BE2C (cell line): ENCODE data around the gene ITPRIPL1.

Experiments used
- DNase-seq: peaks from one replicate; pipeline ENCODE4 v3.0.0-alpha.2; 2020
- H3K27me3 ChIP-seq: fragments of 250-450 bp; sonication (Bioruptor Pico); 2 replicates; pipeline ENCODE4 v1.5.1; 2020; ENCODE audit warnings: mild to moderate bottlenecking
- H3K36me3 ChIP-seq: fragments of 250-450 bp; sonication (Bioruptor Pico); 2 replicates; pipeline ENCODE4 v1.5.1; 2020; ENCODE audit warnings: mild to moderate bottlenecking
- H3K4me1 ChIP-seq: fragments of 250-450 bp; sonication (Bioruptor Pico); 2 replicates; pipeline ENCODE4 v1.5.1; 2020
- H3K4me3 ChIP-seq: 2 replicates; pipeline ENCODE4 v1.5.1; 2011; ENCODE audit warnings: low read depth, low read length
- H3K9me3 ChIP-seq: fragments of 250-450 bp; sonication (Bioruptor Pico); 2 replicates; pipeline ENCODE4 v1.5.1; 2020
- CTCF ChIP-seq: IDR thresholded peaks from 2 replicates; pipeline ENCODE4 v1.5.1; 2012; ENCODE audit warnings: mild to moderate bottlenecking, low read depth, low read length

Gene ITPRIPL1

GRCh38 chr2:96359310-96359709 lies 34.2 kb downstream of the ITPRIPL1 start:
- Histone ChIP-seq H3K36me3 (peaks cover 30% of the 10 kb centered on the region), H3K4me1 (no peaks in the 10 kb centered on the region), H3K27me3 (no peaks in the 10 kb centered on the region), H3K4me3 (no peak overlapping the region), H3K9me3 (no peaks in the 10 kb centered on the region)
- DNase-seq: no peak
- TF ChIP-seq CTCF: 0 out of 2 replicates have a peak, but pooled peaks have one; percentile 3

GRCh38 chr2:96359866-96360265 lies 34.7 kb downstream of the ITPRIPL1 start:
- Histone ChIP-seq H3K9me3 (no peaks in the 10 kb centered on the region), H3K27me3 (no peaks in the 10 kb centered on the region), H3K4me1 (no peaks in the 10 kb centered on the region), H3K4me3 (no peak overlapping the region), H3K36me3 (peaks cover 32% of the 10 kb centered on the region)
- DNase-seq: no peak
- no peak for TF ChIP-seq CTCF

- H3K27me3 ChIP-seq: no peaks in the 10 kb centered on the region
- no peaks in the 10 kb centered on the region for H3K9me3 ChIP-seq
- no peak overlapping the region for H3K4me3 ChIP-seq
- H3K36me3 ChIP-seq: peaks cover 38% of the 10 kb centered on the region
- TF ChIP-seq CTCF: no peak
- no peak for DNase-seq
- no peaks in the 10 kb centered on the region for H3K4me1 ChIP-seq
Observed at GRCh38 chr2:96361751-96362150, 36.6 kb downstream of the ITPRIPL1 start.

- no peak for DNase-seq
- Histone ChIP-seq H3K4me1 (peaks cover 2% of the 10 kb centered on the region), H3K9me3 (no peaks in the 10 kb centered on the region), H3K36me3 (peaks cover 29% of the 10 kb centered on the region), H3K27me3 (no peaks in the 10 kb centered on the region), H3K4me3 (no peak overlapping the region)
- no peak for TF ChIP-seq CTCF
Observed at GRCh38 chr2:96369186-96369585, 44.1 kb downstream of the ITPRIPL1 start.

- Histone ChIP-seq H3K36me3 (peaks cover 10% of the 10 kb centered on the region; the same call in 1 of the 2 replicates), H3K4me3 (no peak overlapping the region), H3K9me3 (no peaks in the 10 kb centered on the region), H3K27me3 (no peaks in the 10 kb centered on the region), H3K4me1 (peaks cover 6% of the 10 kb centered on the region)
- DNase-seq: peak; percentile 61
- no peak for TF ChIP-seq CTCF
Observed at GRCh38 chr2:96374211-96374951, 49.3 kb downstream of the ITPRIPL1 start.
